Hippocampal formation (tissue), 2 donors: ENCODE data around the gene CPXM1.
"Not testable (repeated sequence)": the region's sequence is repeated elsewhere in the genome, so short reads cannot be mapped to it uniquely, and the experiment has no call there.

Experiments
- DNase-seq, 2 donors: peaks; one replicate each; lab custom pipeline; 2025; lab: John Stamatoyannopoulos, UW

The CPXM1 gene

GRCh38 chr20:2799688-2800520 is 523 bp downstream of the CPXM1 start:
- DNase-seq = no peak

DNA sequence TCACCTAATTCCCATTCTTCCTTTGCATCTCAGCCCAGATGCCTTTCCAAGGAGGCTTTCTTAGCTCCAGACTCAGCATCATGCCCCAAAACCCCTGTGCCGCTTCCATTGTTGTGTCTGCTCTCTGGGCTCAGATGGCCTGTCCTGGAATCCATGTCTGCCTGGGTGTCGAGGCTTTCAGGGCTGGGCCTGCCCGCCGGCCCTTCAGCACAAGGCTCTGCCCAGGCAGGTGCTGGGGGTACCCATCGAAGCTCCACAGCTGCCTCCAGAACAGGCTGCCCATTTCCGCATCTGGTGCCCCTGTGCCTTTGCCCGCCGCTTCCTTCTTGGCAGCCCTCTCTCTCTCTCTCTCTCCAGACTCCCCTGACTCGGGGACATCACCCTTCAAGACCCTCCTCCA is 1.2 kb downstream of the CPXM1 start:
- DNase-seq = no peak

DNA sequence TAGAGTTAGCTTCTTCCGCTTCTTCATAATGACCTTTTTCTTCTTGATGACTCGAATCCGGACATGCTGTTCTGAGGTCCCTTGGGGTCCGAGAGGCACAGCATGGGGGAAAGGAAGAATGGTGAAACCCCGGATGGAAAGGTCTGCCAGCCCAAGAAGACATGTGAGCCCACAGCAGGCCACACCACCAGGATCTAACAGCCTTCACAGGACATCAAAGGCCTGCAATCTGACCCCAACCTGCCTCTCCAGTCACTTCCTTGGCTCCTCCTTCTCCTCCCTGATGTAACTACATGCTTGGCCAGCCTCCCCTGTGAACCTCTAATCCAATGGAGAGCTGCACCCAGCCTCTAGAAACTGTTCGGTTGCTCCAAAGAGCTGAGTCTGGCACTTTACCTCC is 1.6 kb downstream of the CPXM1 start:
- DNase-seq = no peak

DNA sequence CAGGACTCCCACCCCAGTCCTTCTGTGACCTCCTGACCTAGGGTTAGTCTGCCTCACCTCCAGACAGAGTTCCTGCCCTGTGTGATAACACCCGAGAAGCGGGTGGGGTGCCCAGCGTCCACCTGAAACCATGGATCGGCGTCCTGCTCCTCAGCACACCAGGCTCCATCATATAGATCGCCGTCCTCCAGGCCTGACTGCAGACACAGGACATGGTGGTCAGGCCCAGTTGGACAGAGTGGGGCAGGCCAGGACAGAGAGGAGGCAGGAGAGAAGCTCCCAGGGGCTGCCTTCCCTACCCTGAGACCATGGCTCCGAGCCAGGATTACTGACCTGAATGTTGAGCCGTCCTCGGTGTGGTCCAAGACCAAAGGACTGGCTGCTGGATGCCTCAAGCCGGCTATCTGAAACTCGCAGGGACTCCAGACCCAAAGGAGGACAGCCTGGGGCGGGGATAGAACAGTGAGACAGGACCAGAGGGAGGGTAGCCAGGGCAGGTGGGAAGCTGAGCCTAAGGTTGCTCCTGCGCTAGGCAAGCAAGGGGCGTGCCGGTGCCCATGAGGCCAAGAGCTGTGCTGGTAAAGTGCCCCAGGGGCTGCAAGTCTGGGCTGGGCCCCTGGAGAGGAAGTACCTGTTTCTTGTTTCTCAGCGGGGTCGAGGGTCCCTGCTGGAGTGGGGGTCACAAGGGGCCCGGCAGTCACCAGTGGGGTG is 2.2 kb downstream of the CPXM1 start:
- no peak for DNase-seq

DNA sequence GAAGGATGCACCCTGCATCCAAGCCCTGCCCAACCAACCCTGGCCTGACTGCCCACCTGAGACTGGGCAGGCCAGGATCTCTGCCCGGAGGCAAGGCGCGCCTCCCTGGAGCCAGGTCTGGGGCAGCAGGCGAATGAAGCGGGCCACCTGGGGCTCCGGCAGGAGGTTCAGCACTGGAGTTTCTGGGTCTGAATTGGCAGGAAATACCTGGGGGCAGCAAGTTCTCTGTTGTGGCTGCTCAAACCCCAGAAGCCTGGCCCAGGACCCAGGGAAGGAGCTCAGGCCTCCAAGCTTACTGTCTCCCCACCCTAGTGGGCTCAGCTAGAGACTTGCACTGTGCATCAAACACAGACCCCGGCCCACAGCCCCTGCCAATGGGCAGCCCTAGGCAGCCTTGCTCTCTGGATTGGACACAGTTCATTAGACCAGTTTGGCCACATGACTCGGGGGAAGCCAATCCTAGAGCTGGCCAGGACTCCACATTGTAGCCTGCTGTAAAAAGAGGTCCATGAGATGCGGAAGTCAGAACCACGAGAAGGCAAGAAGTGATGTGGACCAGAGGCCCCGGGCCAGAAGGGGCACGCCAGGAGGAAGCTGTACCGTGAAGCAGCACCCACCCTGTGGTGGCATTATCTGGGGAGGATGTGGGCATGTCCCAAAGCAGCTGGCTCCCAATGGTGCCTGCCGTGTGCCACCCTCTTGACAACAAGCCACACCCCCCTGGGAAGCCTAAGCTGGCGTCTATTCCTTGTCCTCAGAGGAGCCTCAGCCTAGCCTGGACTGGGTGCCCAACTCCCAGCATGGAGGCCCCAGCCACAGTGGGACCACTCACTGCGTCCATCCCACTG is 3.1 kb downstream of the CPXM1 start:
- DNase-seq = no peak

- no peak for DNase-seq
Measured at GRCh38 chr20:2796011-2796660, 4.3 kb downstream of the CPXM1 start.

GRCh38 chr20:2795451-2795850 is 5.0 kb downstream of the CPXM1 start:
- no peak for DNase-seq

GRCh38 chr20:2794866-2795447 is 5.5 kb downstream of the CPXM1 start:
- DNase-seq = no peak

- DNase-seq = no peak
Measured at GRCh38 chr20:2794202-2794748, 6.2 kb downstream of the CPXM1 start.

DNA sequence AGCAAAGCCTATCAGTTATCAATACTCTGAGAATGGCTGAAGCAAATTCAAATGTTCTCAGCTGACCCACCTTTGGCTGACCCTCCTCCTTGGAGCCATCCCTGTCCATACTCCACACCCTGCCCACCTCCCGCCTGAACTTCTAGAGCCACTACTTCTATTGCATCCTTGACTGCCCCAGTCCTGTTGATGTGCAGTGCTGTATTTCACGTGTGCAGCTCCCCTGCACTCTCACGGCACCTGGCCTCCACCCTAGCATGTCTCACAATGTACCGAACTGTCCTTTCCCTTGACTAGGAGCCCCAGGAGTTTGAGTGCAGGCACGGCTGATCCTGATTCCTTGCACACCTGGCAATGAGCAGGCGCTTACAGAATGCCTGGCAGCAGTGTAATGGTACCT is 7.0 kb downstream of the CPXM1 start:
- DNase-seq = no peak

GRCh38 chr20:2783908-2784566 is 16.4 kb downstream of the CPXM1 start:
- DNase-seq = no peak

- no peak for DNase-seq
Measured at GRCh38 chr20:2780948-2781347, 19.5 kb downstream of the CPXM1 start.

DNA sequence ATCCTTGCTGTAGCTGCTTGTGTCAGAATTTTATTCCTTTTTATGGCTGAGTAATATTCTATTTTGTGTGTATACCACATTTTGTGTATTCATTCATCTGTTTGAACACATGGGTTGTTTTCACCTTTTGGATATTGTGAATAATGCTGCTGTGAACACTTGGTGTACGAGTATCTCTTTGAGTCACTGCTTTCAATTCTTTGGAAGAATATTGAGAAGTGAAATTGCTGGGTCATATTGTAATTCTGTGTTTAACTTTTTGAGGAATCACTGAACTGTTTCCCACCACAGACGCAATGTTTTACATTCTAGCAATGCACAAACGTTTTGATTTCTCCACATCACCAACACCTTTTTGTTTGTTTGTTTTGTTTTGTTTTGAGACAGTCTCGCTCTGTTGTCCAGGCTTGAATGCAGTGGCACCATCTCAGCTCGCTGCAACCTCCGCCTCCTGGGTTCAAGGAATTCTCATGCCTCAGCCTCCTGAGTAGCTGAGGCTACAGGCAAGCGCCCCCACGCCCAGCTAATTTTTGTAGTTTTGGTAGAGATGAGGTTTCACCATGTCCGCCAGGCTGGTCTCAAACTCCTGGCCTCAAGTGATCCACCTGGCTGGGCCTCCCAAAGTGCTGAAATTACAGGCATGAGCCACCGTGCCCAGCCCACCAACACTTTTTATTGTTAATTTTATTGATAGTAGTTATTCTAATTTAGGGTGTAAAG is 21.7 kb downstream of the CPXM1 start:
- DNase-seq = no peak

GRCh38 chr20:2775139-2775538 is 25.3 kb downstream of the CPXM1 start:
- no peak for DNase-seq

DNA sequence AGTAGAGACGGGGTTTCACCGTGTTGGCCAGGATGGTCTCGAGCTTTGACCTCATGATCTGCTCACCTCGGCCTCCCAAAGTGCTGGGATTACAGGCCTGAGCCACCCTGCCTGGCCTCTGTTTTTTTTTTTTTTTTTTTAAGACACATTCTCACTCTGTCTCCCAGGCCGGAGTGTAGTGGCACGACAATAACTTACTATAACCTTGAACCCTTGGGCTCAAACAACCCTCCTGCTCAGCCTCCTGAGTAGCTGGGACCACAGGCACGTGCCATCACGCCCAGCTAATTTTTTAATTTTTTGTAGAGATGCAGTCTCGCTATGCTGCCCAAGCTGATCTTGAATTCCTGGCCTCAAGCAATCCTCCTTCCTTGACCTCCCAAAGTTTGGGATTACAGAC is 26.6 kb downstream of the CPXM1 start:
- DNase-seq = no peak

DNA sequence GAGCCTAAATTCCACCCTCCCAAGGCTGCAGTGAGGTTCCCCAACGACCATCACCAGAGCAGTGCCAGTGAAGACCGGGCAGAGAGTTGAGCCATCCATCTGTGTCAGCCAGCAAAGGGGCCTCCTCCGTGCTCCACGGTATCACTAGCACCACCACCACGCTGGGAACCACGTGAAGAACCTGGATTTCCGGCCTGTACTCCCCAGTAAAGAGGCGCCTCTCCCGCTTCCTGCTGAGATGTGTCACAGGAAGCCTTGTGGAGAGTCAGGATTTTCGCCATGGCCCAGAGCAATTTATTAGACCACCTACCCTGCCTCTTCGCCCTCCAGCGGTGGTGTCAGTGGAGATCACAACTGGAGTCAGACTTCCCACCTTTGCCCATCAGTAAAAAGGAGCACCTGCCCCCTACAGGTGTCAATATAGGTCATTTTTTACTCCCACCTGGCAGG is 28.8 kb downstream of the CPXM1 start:
- no peak for DNase-seq

DNA sequence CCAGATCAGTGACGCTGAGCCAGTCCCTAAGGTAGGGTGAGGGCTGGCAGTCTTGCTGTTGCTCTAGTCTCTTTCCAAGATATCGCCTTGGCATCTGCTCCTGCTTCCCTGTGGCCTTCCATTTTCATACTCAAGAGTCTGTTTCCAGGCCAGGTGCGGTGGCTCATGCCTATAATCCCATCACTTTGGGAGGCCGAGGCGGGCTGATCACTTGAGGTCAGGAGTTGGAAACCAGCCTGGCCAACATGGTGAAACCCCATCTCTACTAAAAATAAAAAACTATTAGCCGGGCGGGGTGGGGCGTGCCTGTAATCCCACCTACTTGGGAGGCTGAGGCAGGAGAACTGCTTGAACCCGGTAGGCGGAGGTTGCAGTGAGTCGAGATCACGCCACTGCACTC is 30.3 kb downstream of the CPXM1 start:
- DNase-seq = not testable (repeated sequence)

DNA sequence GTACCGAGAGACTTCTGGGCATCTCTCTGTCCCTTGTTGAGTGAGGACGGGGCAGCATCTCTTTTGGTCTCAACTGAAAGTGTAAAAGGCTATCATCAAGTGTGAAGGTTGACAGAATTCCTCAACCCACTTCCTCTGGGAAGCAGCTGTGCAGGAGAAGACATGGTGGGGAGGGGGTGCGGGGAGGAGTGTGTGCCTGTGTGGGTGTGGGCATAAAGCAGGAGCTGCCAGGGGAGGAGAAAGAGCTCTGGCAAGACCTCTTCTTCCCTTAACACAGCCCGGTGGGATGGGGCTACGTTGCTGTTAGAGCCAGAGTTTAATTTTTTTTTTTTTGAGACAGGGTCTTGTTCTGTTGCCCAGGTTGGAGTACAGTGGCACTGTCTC is 31.8 kb downstream of the CPXM1 start:
- no peak for DNase-seq

GRCh38 chr20:2767768-2768631 is 32.4 kb downstream of the CPXM1 start:
- no peak for DNase-seq
